DND-41 (cell line): ENCODE measurements around the gene CCR9.

Experiments used
- CTCF ChIP-seq: IDR thresholded peaks from 2 replicates; pipeline ENCODE4 v1.5.1; 2012; ENCODE audit warnings: borderline replicate concordance, low read length, moderate library complexity, mild to moderate bottlenecking; ENCODE audit not compliant: poor library complexity, severe bottlenecking; ENCODE audit errors: extremely low read depth
- EZH2 ChIP-seq: IDR thresholded peaks from 3 replicates; pipeline ENCODE4 v1.6.1; 2012; ENCODE audit warnings: borderline replicate concordance, low read depth, mild to moderate bottlenecking, moderate library complexity, low read length, inconsistent platforms; ENCODE audit not compliant: severe bottlenecking

GRCh38 chr3:45909542-45909941 lies 23.2 kb downstream of the CCR9 start:
- TF ChIP-seq CTCF (no peak), EZH2 (no peak)
